ENCODE data around the gene CAMTA1. TPM values are rescaled to one million over a fixed set of nuclear protein-coding genes. Genes with fewer than 3 reads are reported as not detected.

Gene CAMTA1
- total RNA-seq, 1 donor from 2014 or later, result 109 TPM

DNA sequence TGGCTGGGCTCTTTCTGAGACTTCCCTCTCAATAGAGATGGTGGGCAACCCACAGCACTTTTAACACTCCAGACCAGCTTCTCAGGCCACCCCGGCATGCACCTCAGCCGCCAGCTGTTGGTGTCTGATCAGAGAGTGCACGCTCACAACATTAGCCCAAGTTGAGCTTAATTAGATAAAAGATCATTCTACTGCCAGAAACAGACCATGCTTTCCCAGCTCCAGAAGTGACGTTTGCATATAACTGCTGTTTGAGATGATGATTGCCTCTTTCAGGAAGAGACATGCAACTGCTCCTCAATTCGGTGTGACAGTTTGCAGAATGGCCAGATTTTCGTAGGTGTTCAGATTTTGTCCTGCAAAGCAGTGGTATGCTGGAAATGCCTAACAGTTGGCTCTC is 700.6 kb downstream of the CAMTA1 start:
- H3K27me3 Mint-ChIP-seq (ENCODE audit: low read depth), result no peaks in the 10 kb centered on the region
- TF ChIP-seq, protein P1, sequence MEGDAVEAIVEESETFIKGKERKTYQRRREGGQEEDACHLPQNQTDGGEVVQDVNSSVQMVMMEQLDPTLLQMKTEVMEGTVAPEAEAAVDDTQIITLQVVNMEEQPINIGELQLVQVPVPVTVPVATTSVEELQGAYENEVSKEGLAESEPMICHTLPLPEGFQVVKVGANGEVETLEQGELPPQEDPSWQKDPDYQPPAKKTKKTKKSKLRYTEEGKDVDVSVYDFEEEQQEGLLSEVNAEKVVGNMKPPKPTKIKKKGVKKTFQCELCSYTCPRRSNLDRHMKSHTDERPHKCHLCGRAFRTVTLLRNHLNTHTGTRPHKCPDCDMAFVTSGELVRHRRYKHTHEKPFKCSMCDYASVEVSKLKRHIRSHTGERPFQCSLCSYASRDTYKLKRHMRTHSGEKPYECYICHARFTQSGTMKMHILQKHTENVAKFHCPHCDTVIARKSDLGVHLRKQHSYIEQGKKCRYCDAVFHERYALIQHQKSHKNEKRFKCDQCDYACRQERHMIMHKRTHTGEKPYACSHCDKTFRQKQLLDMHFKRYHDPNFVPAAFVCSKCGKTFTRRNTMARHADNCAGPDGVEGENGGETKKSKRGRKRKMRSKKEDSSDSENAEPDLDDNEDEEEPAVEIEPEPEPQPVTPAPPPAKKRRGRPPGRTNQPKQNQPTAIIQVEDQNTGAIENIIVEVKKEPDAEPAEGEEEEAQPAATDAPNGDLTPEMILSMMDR (conservative IDR thresholded peaks at IDR 0.05), result no peak
- H3K4me3 Mint-ChIP-seq, result no peak overlapping the region
- no peaks in the 10 kb centered on the region for H3K9me3 Mint-ChIP-seq
- no peaks in the 10 kb centered on the region for H3K36me3 Mint-ChIP-seq (ENCODE audit: low read depth)
- no peak for DNase-seq (ENCODE audit: low read depth, low spot score)
- H3K27ac Mint-ChIP-seq (ENCODE audit: unreplicated experiment), result no peak overlapping the region
- H3K4me1 Mint-ChIP-seq, result peaks cover 7% of the 10 kb centered on the region

DNA sequence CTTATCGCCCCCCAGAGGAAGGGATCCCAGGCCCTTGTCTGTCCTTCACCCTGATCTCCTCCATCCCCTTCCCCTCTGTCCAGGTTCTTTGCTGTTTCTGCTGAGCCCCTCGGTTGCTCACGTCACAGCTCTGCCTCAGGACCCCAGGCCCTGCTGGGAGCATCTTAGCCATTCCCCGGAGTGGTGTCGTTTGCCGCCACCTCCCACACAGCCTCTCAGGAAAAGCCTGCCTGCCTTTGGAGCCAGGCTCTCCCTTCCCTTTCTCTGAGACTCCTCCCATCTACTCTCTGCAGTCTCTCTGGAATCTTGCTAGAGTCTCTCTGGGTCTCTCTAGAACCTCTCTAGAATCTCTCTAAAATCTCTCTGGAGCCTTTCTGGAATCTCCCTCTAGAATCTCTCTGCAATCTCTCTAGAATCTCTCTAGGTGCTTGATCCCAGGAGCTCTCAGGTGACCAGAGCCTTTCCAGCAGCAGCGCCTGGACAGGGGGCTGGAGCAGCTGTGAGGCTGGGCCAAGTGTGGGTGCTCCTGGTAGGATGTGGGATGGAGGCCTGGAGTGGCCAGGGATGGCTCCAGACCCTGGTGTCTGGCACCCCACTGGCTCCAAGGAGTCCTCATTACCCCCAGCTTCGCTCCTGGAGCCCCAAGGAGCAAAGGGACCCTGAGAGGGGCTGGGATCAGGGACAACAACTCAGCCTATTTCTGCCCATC is 702.7 kb downstream of the CAMTA1 start:
- Mint-ChIP-seq H3K4me3 (no peak overlapping the region), H3K27me3 (ENCODE audit: low read depth) (no peaks in the 10 kb centered on the region), H3K27ac (ENCODE audit: unreplicated experiment) (no peak overlapping the region), H3K4me1 (peaks cover 25% of the 10 kb centered on the region), H3K9me3 (peaks cover under 1% of the 10 kb centered on the region), H3K36me3 (ENCODE audit: low read depth) (no peaks in the 10 kb centered on the region)
- DNase-seq (ENCODE audit: low read depth, low spot score), result no peak
- TF ChIP-seq, protein P1 (conservative IDR thresholded peaks at IDR 0.05), result no peak

DNA sequence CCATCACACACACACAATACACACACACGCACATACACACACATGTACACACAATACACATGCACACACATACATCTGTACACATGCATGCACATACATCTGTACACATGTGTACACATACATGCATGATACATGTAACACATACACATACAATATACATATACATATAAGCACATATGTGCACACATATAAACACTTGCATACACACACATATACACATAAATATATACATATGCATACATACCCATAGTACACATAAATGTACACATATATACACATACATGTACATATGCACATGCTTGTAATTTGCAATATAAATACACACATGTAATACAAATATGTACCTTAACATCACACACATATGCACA is 703.2 kb downstream of the CAMTA1 start:
- H3K4me1 Mint-ChIP-seq, result peaks cover 26% of the 10 kb centered on the region
- H3K27ac Mint-ChIP-seq (ENCODE audit: unreplicated experiment), result no peak overlapping the region
- no peak for DNase-seq (ENCODE audit: low read depth, low spot score)
- no peak overlapping the region for H3K4me3 Mint-ChIP-seq
- TF ChIP-seq, protein P1 (conservative IDR thresholded peaks at IDR 0.05), result no peak
- H3K27me3 Mint-ChIP-seq (ENCODE audit: low read depth), result no peaks in the 10 kb centered on the region
- H3K9me3 Mint-ChIP-seq, result peaks cover 5% of the 10 kb centered on the region
- no peaks in the 10 kb centered on the region for H3K36me3 Mint-ChIP-seq (ENCODE audit: low read depth)

DNA sequence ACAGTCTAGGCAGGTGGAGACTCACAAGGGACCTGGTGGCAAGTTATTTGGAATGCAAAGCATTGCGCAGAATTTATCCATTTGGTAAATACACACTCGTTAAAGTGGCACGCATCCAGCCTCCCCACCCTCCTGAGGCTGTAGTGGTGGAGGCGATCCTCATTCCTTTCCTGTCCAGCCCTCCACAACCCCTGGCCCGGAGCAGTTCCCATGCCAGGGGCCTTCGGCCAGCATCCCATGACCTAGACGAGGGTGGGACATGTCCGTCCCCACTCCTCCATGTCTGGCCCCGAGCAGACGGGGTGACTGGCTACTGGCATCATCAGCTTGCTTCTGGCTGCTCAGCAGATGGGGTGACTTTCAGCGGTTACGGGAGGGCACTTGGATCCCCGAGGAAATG is 704.3 kb downstream of the CAMTA1 start:
- Mint-ChIP-seq H3K36me3 (ENCODE audit: low read depth) (no peaks in the 10 kb centered on the region), H3K4me3 (no peak overlapping the region), H3K27me3 (ENCODE audit: low read depth) (no peaks in the 10 kb centered on the region), H3K4me1 (peaks cover 28% of the 10 kb centered on the region), H3K27ac (ENCODE audit: unreplicated experiment) (no peak overlapping the region), H3K9me3 (peaks cover 5% of the 10 kb centered on the region)
- DNase-seq (ENCODE audit: low read depth, low spot score), result no peak
- TF ChIP-seq, protein P1 (conservative IDR thresholded peaks at IDR 0.05), result no peak

DNA sequence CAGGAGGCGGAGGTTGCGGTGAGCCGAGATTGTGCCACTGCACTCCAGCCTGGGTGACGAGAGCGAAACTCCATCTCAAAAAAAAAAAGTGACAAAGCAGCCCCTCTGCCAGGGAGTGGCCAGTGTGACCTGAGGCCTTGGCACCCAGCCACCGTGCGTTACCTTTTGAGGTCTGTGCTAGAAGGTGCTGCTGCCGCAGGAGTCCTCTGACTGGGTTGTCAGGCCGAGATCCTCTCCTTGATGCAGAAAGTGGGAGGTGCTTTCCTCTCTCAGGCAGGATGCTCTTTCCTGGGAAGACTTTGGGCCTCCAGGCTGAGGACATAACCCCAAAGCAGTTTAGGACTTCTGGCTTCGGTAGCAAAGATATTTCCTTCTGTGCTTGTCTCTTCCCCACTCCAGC is 705.3 kb downstream of the CAMTA1 start:
- Mint-ChIP-seq H3K27me3 (ENCODE audit: low read depth) (no peaks in the 10 kb centered on the region), H3K4me3 (no peak overlapping the region), H3K36me3 (ENCODE audit: low read depth) (no peaks in the 10 kb centered on the region), H3K4me1 (peaks cover 28% of the 10 kb centered on the region), H3K27ac (ENCODE audit: unreplicated experiment) (no peak overlapping the region), H3K9me3 (peaks cover 5% of the 10 kb centered on the region)
- TF ChIP-seq, protein P1 (conservative IDR thresholded peaks at IDR 0.05), result no peak
- no peak for DNase-seq (ENCODE audit: low read depth, low spot score)

Data from neural crest cell (in vitro differentiated cells).